H1 (cell line): Measurements from ENCODE around the gene MEIS2. TPM values are rescaled to one million over a fixed set of nuclear protein-coding genes. Genes with fewer than 3 reads are reported as not detected.

ENCODE experiments used
- CTCF ChIA-PET: fragments of 300-600 bp; sonication (Branson Sonifier 250); formaldehyde crosslinking; loops from one replicate; lab custom pipeline; 2021; ENCODE audit not compliant: partially characterized antibody; lab: Charles Lee
- POLR2A ChIA-PET: fragments of 300-600 bp; sonication (Branson Sonifier 250); formaldehyde crosslinking; loops from one replicate; lab custom pipeline; 2021; ENCODE audit warnings: inconsistent platforms; ENCODE audit not compliant: partially characterized antibody; lab: Charles Lee
- DNase-seq, 2 experiments: peaks; one replicate each; pipeline versions ENCODE4 v3.0.0 to v3.0.0-alpha.2; 2010 to 2022; ENCODE audit warnings: low spot score in 2 of 2, low read depth in 1 of 2, mixed read lengths in 1 of 2
- FAIRE-seq: peaks from 2 replicates; lab custom pipeline; 2011; peaks lifted over from hg19 to GRCh38; lab: Jason Lieb, UNC
- H2AFZ ChIP-seq: 2 replicates; pipeline ENCODE4 v1.8.1; 2012; ENCODE audit warnings: low read length, inconsistent platforms
- H2AK5ac ChIP-seq: 2 replicates; pipeline ENCODE4 v1.6.1; 2013; ENCODE audit warnings: low read depth, low read length
- H2BK120ac ChIP-seq: replicated peaks from 2 replicates; pipeline ENCODE3; 2013; ENCODE audit warnings: low read depth, low read length, inconsistent platforms
- H2BK12ac ChIP-seq: 2 replicates; pipeline ENCODE4 v1.6.1; 2013; ENCODE audit warnings: low read depth, low read length
- H2BK15ac ChIP-seq: 2 replicates; pipeline ENCODE4 v1.6.1; 2013; ENCODE audit warnings: low read length
- H2BK20ac ChIP-seq: 2 replicates; pipeline ENCODE4 v1.6.1; 2013; ENCODE audit warnings: low read length
- H2BK5ac ChIP-seq: 2 replicates; pipeline ENCODE4 v1.6.1; 2013; ENCODE audit warnings: low read depth, low read length
- H3K14ac ChIP-seq: 2 replicates; pipeline ENCODE4 v1.6.1; 2013; ENCODE audit warnings: inconsistent platforms; ENCODE audit not compliant: insufficient read length
- H3K18ac ChIP-seq: 2 replicates; pipeline ENCODE4 v1.6.1; 2013; ENCODE audit warnings: low read length; ENCODE audit errors: extremely low read depth
- H3K23ac ChIP-seq: 2 replicates; pipeline ENCODE4 v1.6.1; 2013; ENCODE audit warnings: inconsistent platforms; ENCODE audit not compliant: insufficient read length
- H3K23me2 ChIP-seq: 2 replicates; pipeline ENCODE4 v1.6.1; 2013; ENCODE audit warnings: low read depth, low read length
- H3K27ac ChIP-seq: 2 replicates; pipeline ENCODE4 v1.6.1; 2011; ENCODE audit warnings: low read depth, low read length, inconsistent platforms
- H3K27me3 ChIP-seq, 4 experiments: replicated peaks in 1 of 4; 1 replicate in 1 of 4; 2 replicates in 3 of 4; pipeline versions ENCODE4 v1.6.1 to v1.8.1; 2011 to 2013; ENCODE audit warnings: low read length in 3 of 4, mild to moderate bottlenecking in 3 of 4, inconsistent platforms in 2 of 4, mixed read lengths in 2 of 4, moderate library complexity in 1 of 4; ENCODE audit not compliant: control insufficient read depth in 3 of 4, insufficient read depth in 3 of 4; ENCODE audit errors: extremely low read depth in 1 of 4
- H3K36me3 ChIP-seq, 4 experiments: 2 replicates each; pipeline versions ENCODE4 v1.6.1 to v1.8.1; 2011 to 2013; ENCODE audit warnings: mild to moderate bottlenecking in 4 of 4, low read length in 3 of 4, moderate library complexity in 2 of 4, control low read depth in 1 of 4, inconsistent platforms in 1 of 4; ENCODE audit not compliant: insufficient read depth in 4 of 4, control insufficient read depth in 2 of 4
- H3K4ac ChIP-seq: replicated peaks from 2 replicates; pipeline ENCODE3; 2013; ENCODE audit warnings: low read length, low read depth, mixed read lengths, inconsistent platforms; ENCODE audit not compliant: insufficient read length
- H3K4me1 ChIP-seq, 4 experiments: replicated peaks in 1 of 4; 1 replicate in 1 of 4; 2 replicates in 3 of 4; pipeline versions ENCODE4 v1.6.1 to v1.8.1; 2011 to 2013; ENCODE audit warnings: low read length in 3 of 4, inconsistent platforms in 2 of 4, mixed read lengths in 1 of 4; ENCODE audit not compliant: insufficient read depth in 4 of 4, control insufficient read depth in 3 of 4
- H3K4me2 ChIP-seq, 2 experiments: 2 replicates each; pipeline versions ENCODE4 v1.6.1 to v1.8.1; 2011 to 2013; ENCODE audit warnings: low read depth in 2 of 2, low read length in 2 of 2, control low read depth in 1 of 2, inconsistent platforms in 1 of 2, mild to moderate bottlenecking in 1 of 2; ENCODE audit not compliant: insufficient read depth in 1 of 2
- H3K4me3 ChIP-seq, 4 experiments: fragments of 200-600, 300-600 bp in 1 of 4; sonication (generic), shearing (Covaris generic), sonication (Bioruptor Twin) in 1 of 4; 2 replicates each; pipeline versions ENCODE4 v1.5.1 to v1.8.1; 2011 to 2016; ENCODE audit warnings: low read length in 4 of 4, low read depth in 3 of 4, control low read depth in 2 of 4, inconsistent platforms in 2 of 4, mild to moderate bottlenecking in 2 of 4, mixed read lengths in 1 of 4, moderate library complexity in 1 of 4; ENCODE audit not compliant: insufficient read depth in 2 of 4; ENCODE audit errors: extremely low read depth in 1 of 4
- H3K56ac ChIP-seq: replicated peaks from 2 replicates; pipeline ENCODE3; 2013; ENCODE audit warnings: low read depth, mild to moderate bottlenecking, mixed read lengths, low read length, inconsistent platforms; ENCODE audit not compliant: insufficient read length
- H3K79me1 ChIP-seq: 2 replicates; pipeline ENCODE4 v1.6.1; 2013; ENCODE audit warnings: low read depth, low read length, control low read depth
- H3K79me2 ChIP-seq, 2 experiments: 2 replicates each; pipeline versions ENCODE4 v1.6.1 to v1.8.1; 2012 to 2013; ENCODE audit warnings: low read length in 2 of 2, mild to moderate bottlenecking in 2 of 2, inconsistent platforms in 1 of 2; ENCODE audit not compliant: insufficient read depth in 2 of 2, control insufficient read depth in 1 of 2
- H3K9ac ChIP-seq, 4 experiments: replicated peaks in 1 of 4; 1 replicate in 1 of 4; 2 replicates in 3 of 4; pipeline versions ENCODE4 v1.6.1 to v1.8.1; 2011 to 2013; ENCODE audit warnings: low read depth in 3 of 4, low read length in 3 of 4, control low read depth in 2 of 4, mild to moderate bottlenecking in 2 of 4, moderate library complexity in 2 of 4, inconsistent platforms in 1 of 4; ENCODE audit errors: extremely low read depth in 1 of 4
- H3K9me3 ChIP-seq, 2 experiments: 2 replicates each; pipeline versions ENCODE4 v1.6.1 to v1.8.1; 2012 to 2013; ENCODE audit warnings: mild to moderate bottlenecking in 2 of 2, moderate library complexity in 2 of 2, control low read depth in 1 of 2, inconsistent platforms in 1 of 2, low read depth in 1 of 2, low read length in 1 of 2, mixed read lengths in 1 of 2; ENCODE audit not compliant: insufficient read depth in 2 of 2
- H4K20me1 ChIP-seq, 2 experiments: replicated peaks in 1 of 2; 2 replicates each; pipeline versions ENCODE3 to v1.8.1; 2011 to 2013; ENCODE audit warnings: inconsistent platforms in 2 of 2, low read length in 2 of 2, mild to moderate bottlenecking in 1 of 2; ENCODE audit not compliant: insufficient read depth in 2 of 2, control insufficient read depth in 1 of 2
- H4K5ac ChIP-seq: 2 replicates; pipeline ENCODE4 v1.6.1; 2013; ENCODE audit warnings: low read length, low read depth, mixed read lengths, inconsistent platforms; ENCODE audit not compliant: insufficient read length
- H4K8ac ChIP-seq: 2 replicates; pipeline ENCODE4 v1.8.0; 2013; ENCODE audit warnings: mild to moderate bottlenecking, moderate library complexity, low read length, inconsistent platforms; ENCODE audit not compliant: insufficient read depth; ENCODE audit errors: extremely low read depth
- H4K91ac ChIP-seq: replicated peaks from 2 replicates; pipeline ENCODE3; 2013; ENCODE audit warnings: low read length, mixed read lengths, inconsistent platforms; ENCODE audit not compliant: insufficient read length
- ASH2L ChIP-seq: fragments of 200-600, 300-600 bp; sonication (generic); IDR thresholded peaks from one replicate; pipeline ENCODE4 v1.7.1; 2017; ENCODE audit warnings: low read length
- CBX8 ChIP-seq: fragments of 300-800, 300-1000 bp; sonication (generic); IDR thresholded peaks from 2 replicates; pipeline ENCODE4 v1.7.1; 2016; ENCODE audit warnings: low read depth, low read length, borderline replicate concordance
- EZH2 ChIP-seq: fragments of 200-600 bp; sonication (generic); IDR thresholded peaks from 2 replicates; pipeline ENCODE4 v1.7.1; 2012; ENCODE audit warnings: low read depth, mild to moderate bottlenecking, moderate library complexity, low read length, inconsistent platforms; ENCODE audit not compliant: severe bottlenecking
- HDAC2 ChIP-seq, 2 experiments: fragments of 300-600 bp in 1 of 2; sonication (generic) in 1 of 2; IDR thresholded peaks; 2 replicates each; pipeline ENCODE4 v1.6.1; 2011 to 2012; ENCODE audit warnings: low read depth in 2 of 2, low read length in 2 of 2, mild to moderate bottlenecking in 2 of 2, moderate library complexity in 2 of 2, borderline replicate concordance in 1 of 2, inconsistent platforms in 1 of 2
- SIX5 ChIP-seq: IDR thresholded peaks from 2 replicates; pipeline ENCODE4 v1.6.1; 2011; ENCODE audit warnings: mild to moderate bottlenecking, low read depth, low read length
- SP1 ChIP-seq: IDR thresholded peaks from 2 replicates; pipeline ENCODE4 v1.6.1; 2011; ENCODE audit warnings: low read depth, low read length
- SP4 ChIP-seq: IDR thresholded peaks from 2 replicates; pipeline ENCODE4 v1.6.1; 2012; ENCODE audit warnings: low read length, inconsistent platforms
- SRF ChIP-seq: IDR thresholded peaks from 2 replicates; pipeline ENCODE4 v1.6.1; 2011; ENCODE audit warnings: mild to moderate bottlenecking, low read depth, low read length, moderate library complexity
- SUZ12 ChIP-seq: fragments of 200-600 bp; sonication (generic); IDR thresholded peaks from 2 replicates; pipeline ENCODE4 v1.6.1; 2012; ENCODE audit warnings: mild to moderate bottlenecking, inconsistent platforms, low read length, moderate library complexity, mixed read lengths
- WGBS, 2 experiments: shearing (Covaris generic) in 1 of 2; methylation state at CpG; one replicate each; pipeline versions ENCODE4 v1.1.6 to v1.1.7; 2013 to 2015; ENCODE audit warnings: low lambda C conversion rate in 2 of 2, mixed read lengths in 2 of 2, inconsistent platforms in 1 of 2, low coverage in 1 of 2, missing lambda C conversion rate in 1 of 2; ENCODE audit not compliant: insufficient replicate concordance in 2 of 2, insufficient coverage in 1 of 2, insufficient read length in 1 of 2; ENCODE audit errors: extremely low coverage in 1 of 2, missing lambda C conversion rate in 1 of 2; 5-methylcytosine and 5-hydroxymethylcytosine counted together
- polyA plus RNA-seq, 7 experiments: library from polyadenylated mRNA; depleted of rRNA in 3 of 7; stranded (reverse) in 5 of 7; unstranded in 2 of 7; fragments of >200 nt in 5 of 7; fragments of 200-250 nt in 2 of 7; gene quantifications; 1 replicate in 5 of 7; 2 replicates in 1 of 7; 4 replicates in 1 of 7; pipeline versions ENCODE4 v1.2.1 to v1.2.3, GENCODE V29; 2011 to 2013; ENCODE audit warnings: missing spikeins in 2 of 7, mixed read lengths in 2 of 7
- total RNA-seq: library from RNA; stranded (reverse); fragmentation: NEBNext Ultra II Directional; extraction: Animal tissue kit (Norgen Biotek cat#: 25700); gene quantifications from 2 replicates; pipeline ENCODE4 v1.2.1, GENCODE V29; 2021

The MEIS2 gene
- total and polyA plus RNA-seq, 2 of the 8 experiments (the other 6 are each of a cell fraction or from before 2014, with no cell fraction given) = 0.22 to 1.2 TPM

DNA sequence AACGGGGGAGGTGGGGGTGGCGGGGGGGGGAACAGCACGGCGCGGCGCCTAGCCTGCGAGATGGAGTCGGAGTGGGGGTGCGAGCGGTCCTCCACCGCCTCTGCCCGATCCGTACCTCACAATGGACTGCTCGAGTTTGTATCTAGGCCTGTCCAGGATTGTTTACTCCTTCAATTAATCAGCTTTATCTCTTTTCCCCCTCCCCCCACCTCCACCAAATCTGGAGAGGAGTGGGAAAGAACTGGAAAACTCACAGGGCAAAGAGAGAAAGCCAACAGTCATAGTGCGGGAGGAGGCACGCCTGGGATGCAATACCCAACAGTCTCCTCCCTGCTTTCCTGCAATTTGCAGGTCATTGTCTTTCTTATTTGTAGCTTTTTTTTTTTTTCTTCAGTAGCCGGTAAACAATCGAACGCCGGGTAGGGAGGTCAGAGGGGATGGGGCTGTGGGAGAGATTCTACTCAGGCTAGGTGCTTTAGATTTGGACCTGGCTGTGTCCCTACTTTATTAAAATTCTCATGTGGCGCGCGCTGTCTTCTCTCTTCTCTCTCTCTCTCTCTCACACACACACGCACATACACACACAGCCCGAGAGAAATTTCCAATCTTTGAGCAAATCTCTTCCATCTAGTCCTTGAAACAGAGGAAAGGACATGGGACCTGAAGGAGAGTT is 6.9 kb upstream of the MEIS2 start:
- Histone ChIP-seq H2BK12ac (no peak overlapping the region; the same call in 1 of the 2 replicates), H3K23me2 (peaks cover 20% of the 10 kb centered on the region; the same call in 1 of the 2 replicates), H4K5ac (no peak overlapping the region), H3K23ac (no peak overlapping the region), H3K9ac (no peak overlapping the region), H3K36me3 (no peaks in the 10 kb centered on the region), H2BK20ac (no peak overlapping the region), H4K8ac (no peak overlapping the region), H4K91ac (no peak overlapping the region), H3K27me3 (peaks cover 51 to 89% (median 73%) of the 10 kb centered on the region in 4 experiments), H3K79me2 (no peaks in the 10 kb centered on the region), H2BK5ac (no peak overlapping the region), H2BK15ac (no peak overlapping the region), H3K4me2 (peak overlapping the region; percentile 66 to 92), H2AK5ac (no peak overlapping the region), H3K56ac (no peak overlapping the region), H3K27ac (no peak overlapping the region)
- FAIRE-seq (peak; percentile 13), DNase-seq (no peak)
- ChIA-PET POLR2A (interaction anchor here (1.2 kb wide), 1 partner anchor 12 kb away, joined by 3 read pairs; no protein-coding TSS in a partner anchor), CTCF (interaction anchor here (1.0 to 9.9 kb wide), 5 partner anchors 11 to 316 kb away, joined by 3 to 130 read pairs (median 5); no protein-coding TSS in a partner anchor)
- TF ChIP-seq SP4 = no peak
- peak; percentile 32 for TF ChIP-seq EZH2
- TF ChIP-seq SUZ12 = peak; percentile 29; the same call in 1 of the 2 replicates
- TF ChIP-seq SIX5 = no peak
- TF ChIP-seq SRF = no peak
- TF ChIP-seq CBX8 = no peak
- 0 out of 2 replicates have a peak, but pooled peaks have one; percentile 51 for TF ChIP-seq SP1
- peak; percentile 33 for TF ChIP-seq ASH2L
- TF ChIP-seq HDAC2 (IDR thresholded peaks at IDR 0.05; ENCODE audit: borderline replicate concordance in 1 of 2, low read depth in 2 of 2, low read length in 2 of 2) = no peak
- TF ChIP-seq, all 59 proteins: peak for 4
- H3K4me3 ChIP-seq = peak overlapping the region; percentile 22 to 64 (median 43); a peak in 7 of 8 replicates
- H3K9me3 ChIP-seq = no peaks in the 10 kb centered on the region; a peak in 1 of 4 replicates
- H4K20me1 ChIP-seq = peaks cover 3 to 4% of the 10 kb centered on the region in 2 experiments
- no peak overlapping the region for H2AFZ ChIP-seq
- H3K79me1 ChIP-seq = no peaks in the 10 kb centered on the region
- H3K4me1 ChIP-seq = peaks cover 5 to 17% (median 11%) of the 10 kb centered on the region in 4 experiments
- no peak overlapping the region for H3K18ac ChIP-seq
- WGBS, 2 experiments = 3% methylated on average over 14 of the region's 25 CpGs; no CpG with 5 or more reads in 1 of the 2 experiments
- no peak overlapping the region for H3K4ac ChIP-seq
- no peak overlapping the region for H3K14ac ChIP-seq
- no peak overlapping the region for H2BK120ac ChIP-seq
